Right renal pelvis (tissue), 4 donors: Measurements from ENCODE around the gene ZCWPW1. TPM values are rescaled to one million over a fixed set of nuclear protein-coding genes. Genes with fewer than 3 reads are reported as not detected.
"Not testable (repeated sequence)": the region's sequence is repeated elsewhere in the genome, so short reads cannot be mapped to it uniquely, and the experiment has no call there.

Experiments
- DNase-seq, 4 donors: peaks; one replicate each; pipeline ENCODE4 v3.0.0-alpha.2; 2013; ENCODE audit warnings: low read depth in 4 of 4, low spot score in 3 of 4, missing footprints in 1 of 4
- polyA plus RNA-seq, 4 donors: library from polyadenylated mRNA; unstranded; fragments of 120-200 nt; gene quantifications; one replicate each; pipeline ENCODE4 v1.2.1, GENCODE V29; 2013; ENCODE audit not compliant: insufficient read length in 4 of 4

ZCWPW1 gene
- polyA plus RNA-seq, 4 donors = 5.3 to 6.7 (median 5.6) TPM

GRCh38 chr7:100358857-100359212 lies 69.7 kb downstream of the ZCWPW1 start:
- no peak for DNase-seq

- DNase-seq = no peak
These were observed 70.3 kb downstream of the ZCWPW1 start, which contains the start of gene PILRB for GRCh38 chr7:100358027-100358856. PILRB (plus strand) TSS chr7:100358117; CDS start chr7:100358303, 186 bp downstream.

- no peak for DNase-seq
These were observed 71.4 kb downstream of the ZCWPW1 start for GRCh38 chr7:100357131-100357561.

- DNase-seq = no peak
These were observed 72.0 kb downstream of the ZCWPW1 start for GRCh38 chr7:100356416-100357068.

- no peak for DNase-seq
These were observed 74.7 kb downstream of the ZCWPW1 start for GRCh38 chr7:100353685-100354330.

- DNase-seq = no peak
These were observed 75.4 kb downstream of the ZCWPW1 start for GRCh38 chr7:100352984-100353684.

GRCh38 chr7:100352230-100352781 lies 76.2 kb downstream of the ZCWPW1 start:
- DNase-seq = not testable (repeated sequence)

- DNase-seq = no peak
These were observed 76.8 kb downstream of the ZCWPW1 start for GRCh38 chr7:100351657-100352058.

Other genes with a start within 250 kb of the ZCWPW1 start
- gene PVRIG, start 208.8 kb downstream of the ZCWPW1 start, polyA plus RNA-seq = 1 to 10 TPM; 3.7 to 4.7 (median 4.4) TPM
- gene SPDYE3, start 121.0 kb downstream of the ZCWPW1 start, polyA plus RNA-seq = 1 to 10 TPM; 6.9 to 7.8 (median 7.7) TPM
- gene PILRB, start 70.6 kb downstream of the ZCWPW1 start, polyA plus RNA-seq = 10 to 100 TPM; 24.8 to 38.3 (median 29.2) TPM
- 1 to 10 TPM; 4.2 to 5.2 (median 4.6) TPM for gene PILRA, start 55.2 kb downstream of the ZCWPW1 start, polyA plus RNA-seq
- gene MEPCE, start 1.1 kb upstream of the ZCWPW1 start, polyA plus RNA-seq = 10 to 100 TPM; 54.8 to 61.7 (median 56.9) TPM
- gene PPP1R35, start 7.8 kb upstream of the ZCWPW1 start, polyA plus RNA-seq = 10 to 100 TPM; 14.9 to 25.0 (median 16.6) TPM
- 1 to 10 TPM in 3 of 4 donors, under 1 TPM in 1; 0.94 to 1.5 (median 1.5) TPM for gene SPACDR, start 35.6 kb upstream of the ZCWPW1 start, polyA plus RNA-seq
- gene TSC22D4, start 50.5 kb upstream of the ZCWPW1 start, polyA plus RNA-seq = 10 to 100 TPM; 35.1 to 58.3 (median 39.1) TPM
- 1 to 10 TPM; 1.6 to 2.9 (median 2.0) TPM for gene NYAP1, start 55.2 kb upstream of the ZCWPW1 start, polyA plus RNA-seq
- gene AGFG2, start 110.5 kb upstream of the ZCWPW1 start, polyA plus RNA-seq = 10 to 100 TPM; 13.8 to 16.9 (median 14.4) TPM
- gene SAP25, start 145.2 kb upstream of the ZCWPW1 start, polyA plus RNA-seq = 1 to 10 TPM; 2.7 to 9.4 (median 4.2) TPM
- gene LRCH4, start 157.4 kb upstream of the ZCWPW1 start, polyA plus RNA-seq = 10 to 100 TPM; 34.4 to 49.1 (median 37.2) TPM
- gene FBXO24, start 157.6 kb upstream of the ZCWPW1 start, polyA plus RNA-seq = 1 to 10 TPM; 1.0 to 2.2 (median 1.5) TPM
- 100 to 1,000 TPM; 108 to 163 (median 121) TPM for gene PCOLCE, start 173.7 kb upstream of the ZCWPW1 start, polyA plus RNA-seq
- 10 to 100 TPM; 26.5 to 35.2 (median 28.1) TPM for gene MOSPD3, start 183.8 kb upstream of the ZCWPW1 start, polyA plus RNA-seq
- 1 to 10 TPM in 1 of 4 donors, under 1 TPM in 3; 0.82 to 1.4 (median 0.87) TPM for gene TFR2, start 212.8 kb upstream of the ZCWPW1 start, polyA plus RNA-seq
- under 1 TPM in 1 of 4 donors, not detected in 3; 0.16 TPM for gene ACTL6B, start 227.7 kb upstream of the ZCWPW1 start, polyA plus RNA-seq
- gene GNB2, start 245.0 kb upstream of the ZCWPW1 start, polyA plus RNA-seq = 100 to 1,000 TPM; 204 to 237 (median 215) TPM